ENCODE results near the gene PCSK6. TPM values are rescaled to one million over a fixed set of nuclear protein-coding genes. Genes with fewer than 3 reads are reported as not detected.

Gene PCSK6
- total and polyA plus RNA-seq, 2 of the 8 experiments (the other 6 are each of a cell fraction or from before 2014, with no cell fraction given) = 1.9 to 4.0 TPM

GRCh38 chr15:101526890-101527289 lies 37.4 kb upstream of the PCSK6 start:
- FAIRE-seq (no peak), DNase-seq (ENCODE audit: low read depth in 1 of 2, low spot score in 2 of 2) (peak in 1 of 2 experiments; percentile 37)
- no peaks in the 10 kb centered on the region for H3K36me3 ChIP-seq (ENCODE audit: control insufficient read depth in 2 of 4, insufficient read depth in 4 of 4, low read length in 3 of 4)
- H3K79me2 ChIP-seq (ENCODE audit: control insufficient read depth in 1 of 2, insufficient read depth in 2 of 2, low read length in 2 of 2) = no peaks in the 10 kb centered on the region
- H2BK5ac ChIP-seq (ENCODE audit: low read depth, low read length) = no peak overlapping the region
- no peak overlapping the region for H3K4ac ChIP-seq (replicated peaks; ENCODE audit: insufficient read length, low read depth, low read length)
- H3K4me3 ChIP-seq (ENCODE audit: extremely low read depth in 1 of 4, insufficient read depth in 2 of 4, low read depth in 3 of 4, low read length in 4 of 4) = no peak overlapping the region
- no peak overlapping the region for H4K8ac ChIP-seq (ENCODE audit: extremely low read depth, insufficient read depth, low read length)
- no peak overlapping the region for H2BK12ac ChIP-seq (ENCODE audit: low read depth, low read length)
- no peak overlapping the region for H2BK15ac ChIP-seq (ENCODE audit: low read length)
- no peak overlapping the region for H2BK20ac ChIP-seq (ENCODE audit: low read length)
- no peak overlapping the region for H4K91ac ChIP-seq (replicated peaks; ENCODE audit: insufficient read length, low read length)
- ChIA-PET POLR2A (ENCODE audit: partially characterized antibody) (interaction anchor here (2.0 kb wide), 1 partner anchor 233 kb away, joined by 5 read pairs; the partner anchor contains the start of gene SNRPA1), CTCF (ENCODE audit: partially characterized antibody) (interaction anchor here (0.7 to 1.9 kb wide), 6 partner anchors 12 to 317 kb away, joined by 3 to 8 read pairs (median 4); no protein-coding TSS in a partner anchor)
- H2AFZ ChIP-seq (ENCODE audit: low read length) = no peak overlapping the region
- no peak overlapping the region for H3K14ac ChIP-seq (ENCODE audit: insufficient read length)
- no peak overlapping the region for H4K5ac ChIP-seq (ENCODE audit: insufficient read length, low read depth, low read length)
- H3K27me3 ChIP-seq (replicated peaks in 1 of 4; ENCODE audit: control insufficient read depth in 3 of 4, extremely low read depth in 1 of 4, insufficient read depth in 3 of 4, low read length in 3 of 4) = no peaks in the 10 kb centered on the region
- no peaks in the 10 kb centered on the region for H3K79me1 ChIP-seq (ENCODE audit: low read depth, low read length)
- H4K20me1 ChIP-seq (replicated peaks in 1 of 2; ENCODE audit: control insufficient read depth in 1 of 2, insufficient read depth in 2 of 2, low read length in 2 of 2) = no peaks in the 10 kb centered on the region
- H3K23ac ChIP-seq (ENCODE audit: insufficient read length) = no peak overlapping the region
- H3K18ac ChIP-seq (ENCODE audit: extremely low read depth, low read length) = no peak overlapping the region
- H3K56ac ChIP-seq (replicated peaks; ENCODE audit: insufficient read length, low read depth, low read length) = no peak overlapping the region
- H3K4me1 ChIP-seq (replicated peaks in 1 of 4; ENCODE audit: control insufficient read depth in 3 of 4, insufficient read depth in 4 of 4, low read length in 3 of 4) = peaks cover 0 to 4% (median 0%) of the 10 kb centered on the region in 4 experiments; a peak in 1 of 7 replicates
- H3K23me2 ChIP-seq (ENCODE audit: low read depth, low read length) = no peaks in the 10 kb centered on the region
- H2AK5ac ChIP-seq (ENCODE audit: low read depth, low read length) = no peak overlapping the region
- no peak overlapping the region for H3K27ac ChIP-seq (ENCODE audit: low read depth, low read length)
- no peak overlapping the region for H3K9ac ChIP-seq (replicated peaks in 1 of 4; ENCODE audit: extremely low read depth in 1 of 4, low read depth in 3 of 4, low read length in 3 of 4)
- no peak overlapping the region for H2BK120ac ChIP-seq (replicated peaks; ENCODE audit: low read depth, low read length)
- H3K4me2 ChIP-seq (ENCODE audit: insufficient read depth in 1 of 2, low read depth in 2 of 2, low read length in 2 of 2) = no peak overlapping the region
- WGBS, 2 experiments (ENCODE audit: extremely low coverage in 1 of 2, insufficient coverage in 1 of 2, insufficient read length in 1 of 2, insufficient replicate concordance in 2 of 2, low coverage in 1 of 2, low lambda C conversion rate in 2 of 2, missing lambda C conversion rate in 1 of 2) = 78% methylated on average over 7 of the region's 7 CpGs; no CpG with 5 or more reads in 1 of the 2 experiments
- H3K9me3 ChIP-seq (ENCODE audit: insufficient read depth in 2 of 2, low read depth in 1 of 2, low read length in 1 of 2) = no peaks in the 10 kb centered on the region
- no peak for TF ChIP-seq E2F6 (IDR thresholded peaks at IDR 0.05)
- TF ChIP-seq SP4 (IDR thresholded peaks at IDR 0.05; ENCODE audit: low read length) = no peak
- no peak for TF ChIP-seq GTF2F1 (IDR thresholded peaks at IDR 0.05; ENCODE audit: borderline replicate concordance, low read depth, low read length)
- no peak for TF ChIP-seq CBX8 (IDR thresholded peaks at IDR 0.05; ENCODE audit: borderline replicate concordance, low read depth, low read length)
- no peak for TF ChIP-seq BACH1 (IDR thresholded peaks at IDR 0.05; ENCODE audit: low read length)
- TF ChIP-seq SIX5 (IDR thresholded peaks at IDR 0.05; ENCODE audit: low read depth, low read length) = no peak
- TF ChIP-seq NANOG (IDR thresholded peaks at IDR 0.05; ENCODE audit: insufficient read depth, low read depth, low read length, poor library complexity, severe bottlenecking) = no peak
- no peak for TF ChIP-seq TBP (IDR thresholded peaks at IDR 0.05; ENCODE audit: low read depth, low read length)
- no peak for TF ChIP-seq BRCA1 (IDR thresholded peaks at IDR 0.05; ENCODE audit: low read depth, low read length)
- no peak for TF ChIP-seq ZNF274 (IDR thresholded peaks at IDR 0.05; ENCODE audit: borderline replicate concordance, extremely low read depth, low read length)
- TF ChIP-seq JUN (IDR thresholded peaks at IDR 0.05; ENCODE audit: low read depth, low read length) = no peak
- TF ChIP-seq SP2 (IDR thresholded peaks at IDR 0.05; ENCODE audit: low read length) = no peak
- TF ChIP-seq JUND (IDR thresholded peaks at IDR 0.05; ENCODE audit: low read length) = no peak
- no peak for TF ChIP-seq POU5F1 (IDR thresholded peaks at IDR 0.05; ENCODE audit: low read depth, low read length)

All from H1 (cell line).